GM12891 (cell line): Measurements from ENCODE around the gene THSD7B.

Experiments
- POLR2A ChIP-seq: IDR thresholded peaks from 2 replicates; pipeline ENCODE4 v1.6.1; 2011; ENCODE audit warnings: low read depth, low read length, control low read depth
- POLR2AphosphoS5 ChIP-seq: IDR thresholded peaks from 2 replicates; pipeline ENCODE4 v1.6.1; 2011; ENCODE audit warnings: low read depth, low read length, control low read depth
- TAF1 ChIP-seq: IDR thresholded peaks from 2 replicates; pipeline ENCODE4 v1.6.1; 2011; ENCODE audit warnings: low read depth, low read length, control low read depth

- no peak for TF ChIP-seq POLR2A
- TF ChIP-seq TAF1 = no peak
- TF ChIP-seq POLR2AphosphoS5 = no peak
Observed at GRCh38 chr2:137192366-137193310, 427.3 kb downstream of the THSD7B start.
